Left renal cortex interstitium (tissue), 4 donors: ENCODE measurements around the gene ALG6. TPM values are rescaled to one million over a fixed set of nuclear protein-coding genes. Genes with fewer than 3 reads are reported as not detected.
A peak's percentile ranks its signal among the peaks of the same experiment; 100 is the strongest.
"Not testable (repeated sequence)": the region's sequence is repeated elsewhere in the genome, so short reads cannot be mapped to it uniquely, and the experiment has no call there.

Experiments used
- DNase-seq, 4 donors: peaks; one replicate each; pipeline ENCODE4 v3.0.0-alpha.2; 2013; ENCODE audit warnings: low read depth in 4 of 4, low spot score in 2 of 4, missing footprints in 1 of 4
- polyA plus RNA-seq, 4 donors: library from polyadenylated mRNA; unstranded; fragments of 120-200 nt; gene quantifications; one replicate each; pipeline ENCODE4 v1.2.1, GENCODE V29; 2013; ENCODE audit not compliant: insufficient read length in 4 of 4

The ALG6 gene
- polyA plus RNA-seq, 4 donors, result 23.4 to 29.7 (median 24.1) TPM

DNA sequence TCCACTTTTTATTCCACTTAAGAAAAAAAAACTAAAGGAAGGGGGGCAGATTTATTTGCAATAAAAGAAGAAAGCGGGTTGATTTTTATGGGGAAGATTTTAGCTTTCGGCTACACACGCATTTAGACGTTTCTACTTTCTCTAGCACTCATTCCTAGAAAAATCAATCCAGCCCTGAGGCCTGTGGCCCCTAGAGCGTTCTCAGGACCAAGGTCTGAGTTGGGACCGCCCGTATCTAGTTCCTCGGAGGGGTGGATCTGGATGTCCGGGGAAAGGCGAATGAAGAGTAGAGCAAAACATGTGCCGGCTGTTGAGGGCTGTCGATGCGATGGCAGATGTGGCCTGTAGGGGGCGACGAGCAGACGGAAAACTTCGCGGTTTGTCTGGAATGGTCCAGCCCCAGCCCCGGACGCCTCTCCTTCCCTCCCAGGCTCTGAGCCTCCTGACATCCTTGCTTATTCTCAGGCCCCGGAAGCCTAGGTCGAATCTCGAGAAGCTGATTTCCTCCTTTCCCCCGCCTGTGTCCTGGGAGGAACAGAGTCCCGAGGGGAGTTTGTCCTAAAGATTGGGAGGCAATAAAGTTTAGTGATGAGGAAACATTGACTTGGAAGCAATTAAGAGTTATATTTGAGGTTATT lies 39.9 kb upstream of the ALG6 start:
- no peak for DNase-seq

DNA sequence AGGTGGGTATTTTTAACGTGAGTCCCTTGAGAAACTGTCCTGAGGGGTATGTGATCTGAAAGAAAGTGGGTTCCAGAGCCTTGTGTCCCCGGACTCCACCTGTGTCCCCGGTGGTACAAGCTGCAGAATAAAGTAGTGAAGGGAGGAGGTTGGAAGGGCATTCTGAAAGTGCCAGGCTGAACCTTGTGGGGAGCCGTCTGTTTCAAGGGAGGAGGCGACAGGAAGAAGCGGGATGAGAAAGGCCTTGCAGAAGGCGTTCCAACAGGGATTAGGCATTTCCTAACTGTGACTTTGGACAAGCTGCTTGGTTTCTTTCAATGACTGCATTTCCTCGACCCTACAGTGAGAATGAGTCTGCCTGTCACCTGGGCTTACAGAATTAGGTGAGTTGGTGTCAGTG lies 39.3 kb upstream of the ALG6 start:
- DNase-seq, result no peak

- no peak for DNase-seq
Observed at GRCh38 chr1:63328781-63329180, 38.6 kb upstream of the ALG6 start.

GRCh38 chr1:63329621-63330330 lies 37.7 kb upstream of the ALG6 start:
- no peak for DNase-seq

DNA sequence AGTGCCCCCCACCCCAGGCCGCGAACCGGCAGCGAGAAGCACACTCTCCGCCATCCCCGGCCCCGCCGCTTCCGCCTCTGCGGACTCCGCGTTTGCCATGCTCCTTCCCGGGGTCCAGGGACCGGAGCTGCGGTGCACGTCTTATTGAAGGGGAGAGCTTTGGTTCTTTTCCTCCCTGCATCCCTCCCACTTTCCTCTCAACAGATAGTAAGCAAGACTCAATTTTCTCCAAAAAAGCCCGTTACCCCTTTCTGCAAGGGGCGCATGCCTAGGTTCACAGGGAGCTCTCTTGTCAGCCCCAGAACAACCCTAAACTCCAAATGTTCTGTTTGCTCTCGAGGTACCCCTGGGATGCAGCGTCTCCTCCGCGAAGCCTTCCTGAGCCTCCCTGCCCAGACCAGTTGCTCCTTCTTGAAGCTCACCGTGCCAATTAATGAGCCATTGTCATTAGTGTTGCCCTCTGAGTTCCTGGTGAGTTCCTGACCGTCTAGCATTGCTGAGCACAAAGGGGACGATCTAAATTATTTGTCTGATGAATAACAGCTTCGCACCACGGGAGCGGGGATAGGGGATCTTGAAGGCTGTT lies 37.0 kb upstream of the ALG6 start:
- no peak for DNase-seq

DNA sequence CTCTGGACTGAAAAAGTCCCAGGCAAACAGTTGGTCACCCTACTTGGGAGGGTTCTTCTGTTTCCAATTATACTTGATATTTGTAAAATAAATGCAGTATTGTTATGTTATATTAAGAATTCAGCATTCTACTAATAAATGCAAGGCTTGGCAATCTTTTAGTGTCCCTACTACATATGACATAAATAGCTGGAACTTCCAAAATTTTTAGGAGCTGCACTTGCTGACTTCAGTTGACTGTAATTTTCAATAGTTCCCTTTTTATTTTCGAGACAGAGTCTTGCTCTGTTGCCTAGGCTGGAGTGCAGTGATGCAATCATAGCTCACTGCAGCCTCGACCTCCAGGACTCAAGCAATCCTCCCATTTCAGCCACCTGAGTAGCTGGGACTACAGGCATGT lies 25.0 kb upstream of the ALG6 start:
- DNase-seq, result no peak

GRCh38 chr1:63343922-63344321 lies 23.5 kb upstream of the ALG6 start:
- no peak for DNase-seq

GRCh38 chr1:63350320-63350719 lies 17.1 kb upstream of the ALG6 start:
- no peak for DNase-seq

- DNase-seq, result no peak
Observed at GRCh38 chr1:63352736-63353135, 14.7 kb upstream of the ALG6 start.

DNA sequence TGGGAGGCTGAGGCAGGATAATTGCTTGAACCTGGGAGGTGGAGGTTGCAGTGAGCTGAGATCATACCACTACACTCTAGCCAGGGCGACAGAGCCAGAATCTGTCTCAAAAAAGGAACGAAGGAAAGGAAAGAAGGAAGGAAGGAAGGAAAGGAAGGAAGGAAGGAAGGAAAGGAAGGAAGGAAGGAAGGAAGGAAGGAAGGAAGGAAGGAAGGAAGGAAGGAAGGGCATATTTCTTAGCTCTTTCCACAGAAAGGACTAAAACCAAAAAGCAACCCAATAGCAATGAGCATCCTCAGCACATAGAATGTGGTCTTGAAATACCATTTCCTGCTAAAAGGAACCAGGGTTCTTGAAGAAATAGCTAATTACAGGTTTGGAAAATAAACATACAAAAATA lies 11.2 kb upstream of the ALG6 start:
- DNase-seq, result not testable (repeated sequence)

DNA sequence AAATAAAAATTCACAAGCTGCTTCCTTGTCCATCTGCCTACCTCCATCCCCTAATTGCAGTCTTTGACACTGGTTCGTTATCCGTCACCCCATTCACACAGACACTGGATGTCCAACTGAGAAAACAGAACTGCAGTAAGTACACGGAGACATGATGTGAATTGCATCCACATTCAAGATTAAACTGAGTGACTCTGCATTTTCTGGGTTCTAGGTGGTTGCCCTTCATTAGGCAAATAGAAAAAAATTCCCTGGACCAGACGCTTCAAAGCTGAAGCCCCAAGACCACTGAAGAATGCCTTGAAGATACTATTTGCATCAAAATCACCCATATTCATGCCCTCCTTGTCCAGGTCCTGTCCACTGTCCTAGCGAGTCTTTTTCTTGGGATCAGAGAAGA lies 7.9 kb upstream of the ALG6 start:
- DNase-seq, result no peak

DNA sequence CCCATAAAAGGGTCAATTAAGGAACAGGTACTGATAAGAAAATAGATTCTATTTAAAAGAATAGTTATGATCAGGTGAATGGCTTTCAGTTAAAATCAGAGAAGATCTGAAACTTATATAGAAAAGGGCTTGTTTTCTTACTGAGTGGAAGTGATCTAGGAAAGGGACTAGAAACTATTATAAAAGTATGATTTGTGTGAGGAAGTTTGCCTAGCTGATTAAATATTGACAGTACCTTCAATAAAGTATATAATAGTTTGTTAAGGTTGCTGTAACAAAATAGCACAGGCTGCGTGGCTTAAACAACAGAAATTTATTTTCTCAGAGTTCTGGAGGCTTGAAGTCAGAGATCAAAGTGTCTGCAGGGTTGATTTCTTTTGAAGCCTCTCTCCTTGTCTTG lies 5.4 kb upstream of the ALG6 start:
- DNase-seq, result no peak

GRCh38 chr1:63362578-63362977 lies 4.8 kb upstream of the ALG6 start:
- no peak for DNase-seq

DNA sequence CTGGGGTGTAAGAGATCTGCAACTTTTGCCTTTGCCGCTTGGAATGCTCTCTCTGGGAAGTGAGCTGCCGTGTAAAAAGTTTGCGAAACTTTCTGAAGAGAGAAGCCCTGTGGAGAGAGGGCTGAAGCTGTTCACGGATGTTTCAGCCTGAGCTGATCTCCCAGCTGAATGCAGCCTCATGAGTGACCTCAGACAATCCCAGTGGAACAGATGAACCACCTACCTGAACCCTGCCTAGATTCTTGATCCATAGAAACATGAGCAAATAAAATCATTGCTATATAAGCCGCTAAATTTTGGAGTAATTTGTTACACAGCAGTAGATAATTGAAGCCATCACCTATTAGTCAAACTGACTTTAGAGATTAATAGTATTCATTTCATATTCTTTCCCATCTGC lies 4.4 kb upstream of the ALG6 start:
- no peak for DNase-seq

- DNase-seq, result no peak
Observed at GRCh38 chr1:63366908-63367214, 566 bp upstream of the ALG6 start.

GRCh38 chr1:63368131-63368530 lies 704 bp downstream of the ALG6 start:
- DNase-seq, result peak in 1 of 4 donors; percentile 19

DNA sequence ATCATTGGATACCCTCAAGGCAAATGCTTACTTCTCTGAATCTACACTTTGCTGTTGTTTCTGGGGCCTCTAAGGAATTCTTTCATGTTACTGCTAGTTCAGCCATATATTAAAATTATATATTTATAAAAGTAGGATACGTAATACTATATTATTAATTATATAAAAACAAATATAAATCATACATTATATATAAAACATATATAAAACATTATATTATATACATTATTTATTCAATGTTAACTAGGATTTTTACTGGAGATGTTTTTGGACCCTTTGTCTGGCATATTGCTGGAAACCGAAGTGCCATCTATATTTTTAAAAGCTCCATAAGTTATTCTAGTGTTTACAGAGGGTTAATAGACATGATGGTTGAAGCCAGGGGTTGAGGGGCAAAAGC lies 12.2 kb downstream of the ALG6 start:
- DNase-seq, result no peak

DNA sequence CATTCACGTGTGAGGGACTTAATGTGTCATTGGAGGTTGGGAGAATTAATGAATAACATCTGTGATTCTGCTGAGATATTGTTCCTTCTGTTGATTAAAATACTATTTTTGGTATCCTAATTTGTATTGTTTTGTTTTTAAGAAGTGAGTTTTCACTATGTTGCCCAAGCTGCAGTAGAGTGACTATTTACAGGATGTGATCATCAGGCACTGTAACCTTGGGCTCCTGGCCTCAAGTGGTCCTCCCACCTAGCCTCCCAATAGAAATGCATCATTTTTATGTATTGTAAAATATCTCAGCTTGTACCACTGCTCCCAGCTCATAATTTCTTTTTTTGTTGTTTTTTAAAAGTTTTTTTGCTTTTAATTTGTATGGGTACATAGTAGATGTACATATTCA lies 14.3 kb downstream of the ALG6 start:
- DNase-seq, result no peak

GRCh38 chr1:63401945-63402344 lies 34.5 kb downstream of the ALG6 start:
- DNase-seq, result no peak

DNA sequence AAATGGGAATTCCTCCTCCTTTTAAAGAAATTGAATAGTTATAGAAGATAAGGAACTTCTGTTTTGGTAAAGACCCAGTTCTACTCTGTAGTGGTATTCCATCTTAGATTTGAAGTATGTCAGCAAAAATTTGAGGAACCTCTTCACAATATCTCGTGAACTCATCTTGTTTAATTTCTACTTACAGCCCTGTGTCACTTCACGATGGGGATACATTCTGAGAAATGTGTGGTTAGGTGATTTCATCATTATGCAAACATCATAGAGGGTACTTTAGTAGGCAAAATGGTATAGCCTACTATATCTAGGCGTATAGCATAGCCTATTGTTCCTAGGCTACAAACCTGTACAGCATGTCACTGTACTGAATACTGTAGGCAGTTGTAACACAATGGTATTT lies 36.0 kb downstream of the ALG6 start:
- DNase-seq, result no peak

DNA sequence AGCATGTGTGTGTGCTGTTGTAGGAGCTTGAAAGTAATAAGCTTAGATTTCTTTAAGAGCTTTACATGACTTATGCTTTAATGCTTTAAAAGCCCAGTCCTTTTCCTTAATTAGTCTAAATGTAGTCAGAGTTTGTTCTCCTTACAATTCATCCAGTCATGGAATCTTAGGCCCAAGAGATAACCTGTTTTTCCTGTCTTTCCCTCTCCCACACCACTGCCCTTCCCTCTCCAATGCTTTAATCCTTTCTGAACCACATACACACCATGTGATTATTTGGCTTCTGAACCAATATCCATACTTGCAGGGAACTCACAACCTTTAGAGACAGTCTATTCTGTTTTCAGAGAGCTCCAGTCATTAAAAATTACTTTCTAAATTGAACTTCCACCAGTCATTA lies 37.6 kb downstream of the ALG6 start:
- DNase-seq, result no peak

DNA sequence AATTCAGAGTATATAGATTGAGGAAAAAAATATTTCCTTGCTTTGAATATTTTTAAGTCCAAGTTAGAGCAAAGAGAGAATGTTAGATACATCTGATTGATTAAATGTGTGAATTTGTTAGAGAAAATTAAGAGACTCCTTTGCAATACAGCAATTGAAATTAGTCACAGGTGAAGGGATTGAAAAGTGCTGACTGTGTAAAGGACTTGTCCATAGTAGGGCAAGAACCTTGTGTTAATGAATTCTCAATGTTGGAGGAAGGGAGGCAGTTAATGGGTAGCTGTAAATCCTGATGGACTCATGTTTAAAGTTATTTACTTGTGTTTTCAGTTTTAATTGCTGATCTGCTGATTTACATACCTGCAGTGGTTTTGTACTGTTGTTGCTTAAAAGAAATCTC lies 38.6 kb downstream of the ALG6 start:
- DNase-seq, result no peak
